Endothelial cell (in vitro differentiated cells): ENCODE results near the gene ENAM. TPM values are rescaled to one million over a fixed set of nuclear protein-coding genes. Genes with fewer than 3 reads are reported as not detected.
A peak's percentile ranks its signal among the peaks of the same experiment; 100 is the strongest.

Experiments used
- DNase-seq: peaks from one replicate; pipeline ENCODE4 v3.0.0; 2021; ENCODE audit warnings: low spot score
- H3K27ac Mint-ChIP-seq: one replicate; pipeline ENCODE4 v1.8.0; 2021; ENCODE audit warnings: mixed read lengths, inconsistent platforms; ENCODE audit not compliant: unreplicated experiment
- H3K27me3 Mint-ChIP-seq: one replicate; pipeline ENCODE4 v1.8.0; 2021; ENCODE audit warnings: mild to moderate bottlenecking, moderate library complexity, mixed read lengths, inconsistent platforms; ENCODE audit not compliant: unreplicated experiment
- H3K36me3 Mint-ChIP-seq: one replicate; pipeline ENCODE4 v1.8.0; 2021; ENCODE audit warnings: mild to moderate bottlenecking, low read depth, mixed read lengths, inconsistent platforms; ENCODE audit not compliant: unreplicated experiment
- H3K4me1 Mint-ChIP-seq: one replicate; pipeline ENCODE4 v1.8.0; 2021; ENCODE audit warnings: mild to moderate bottlenecking, mixed read lengths, inconsistent platforms; ENCODE audit not compliant: unreplicated experiment
- H3K4me3 Mint-ChIP-seq: one replicate; pipeline ENCODE4 v1.8.0; 2021; ENCODE audit warnings: mild to moderate bottlenecking, mixed read lengths, inconsistent platforms; ENCODE audit not compliant: unreplicated experiment
- H3K9me3 Mint-ChIP-seq: one replicate; pipeline ENCODE4 v1.8.0; 2021; ENCODE audit warnings: mixed read lengths, inconsistent platforms; ENCODE audit not compliant: unreplicated experiment
- CTCF ChIP-seq: fragments of 200-600 bp; sonication (generic); IDR thresholded peaks from one replicate; pipeline ENCODE4 v1.5.0; 2021; ENCODE audit warnings: antibody characterized with exemption; ENCODE audit not compliant: unreplicated experiment
- total RNA-seq: library from RNA; stranded (reverse); fragmentation: NEBNext Ultra II Directional; extraction: Animal tissue kit (Norgen Biotek cat#: 25700); gene quantifications from one replicate; pipeline ENCODE4 v1.2.1, GENCODE V29; 2021; ENCODE audit not compliant: unreplicated experiment

Gene ENAM
- total RNA-seq, 1 donor from 2014 or later = 0.18 TPM

- H3K27ac Mint-ChIP-seq = no peak within 1 kb of the TSS
- DNase-seq = no peak
- no peak within 1 kb of the TSS for H3K4me3 Mint-ChIP-seq
- H3K27me3 Mint-ChIP-seq = no peaks in the 10 kb centered on the region
- no peaks in the 10 kb centered on the region for H3K9me3 Mint-ChIP-seq
- TF ChIP-seq CTCF = no peak
- no peaks in the 10 kb centered on the region for H3K36me3 Mint-ChIP-seq
- no peaks in the 10 kb centered on the region for H3K4me1 Mint-ChIP-seq
Observed at GRCh38 chr4:70591955-70592582, 36.5 kb upstream of the ENAM start, which contains the start of gene AMBN. AMBN (plus strand) TSS chr4:70592256; CDS start chr4:70592359, 103 bp downstream.

GRCh38 chr4:70594196-70594595 is 34.3 kb upstream of the ENAM start:
- DNase-seq = no peak
- Mint-ChIP-seq H3K27me3 (no peaks in the 10 kb centered on the region), H3K9me3 (no peaks in the 10 kb centered on the region), H3K36me3 (no peaks in the 10 kb centered on the region), H3K4me1 (no peaks in the 10 kb centered on the region), H3K27ac (no peak overlapping the region), H3K4me3 (no peak overlapping the region)
- TF ChIP-seq CTCF = no peak

GRCh38 chr4:70600305-70600704 is 28.2 kb upstream of the ENAM start:
- peaks cover 6% of the 10 kb centered on the region for H3K4me1 Mint-ChIP-seq
- no peak overlapping the region for H3K4me3 Mint-ChIP-seq
- no peak for TF ChIP-seq CTCF
- H3K27me3 Mint-ChIP-seq = no peaks in the 10 kb centered on the region
- no peak overlapping the region for H3K27ac Mint-ChIP-seq
- no peaks in the 10 kb centered on the region for H3K9me3 Mint-ChIP-seq
- no peaks in the 10 kb centered on the region for H3K36me3 Mint-ChIP-seq
- no peak for DNase-seq

GRCh38 chr4:70600977-70601376 is 27.6 kb upstream of the ENAM start:
- H3K4me1 Mint-ChIP-seq = peaks cover 6% of the 10 kb centered on the region
- no peak overlapping the region for H3K27ac Mint-ChIP-seq
- H3K36me3 Mint-ChIP-seq = no peaks in the 10 kb centered on the region
- H3K4me3 Mint-ChIP-seq = no peak overlapping the region
- TF ChIP-seq CTCF = no peak
- H3K27me3 Mint-ChIP-seq = no peaks in the 10 kb centered on the region
- no peak for DNase-seq
- peaks cover 4% of the 10 kb centered on the region for H3K9me3 Mint-ChIP-seq

GRCh38 chr4:70601422-70602039 is 27.0 kb upstream of the ENAM start:
- TF ChIP-seq CTCF = peak; percentile 49
- H3K9me3 Mint-ChIP-seq = peaks cover 5% of the 10 kb centered on the region
- peaks cover 6% of the 10 kb centered on the region for H3K4me1 Mint-ChIP-seq
- no peak overlapping the region for H3K4me3 Mint-ChIP-seq
- no peak overlapping the region for H3K27ac Mint-ChIP-seq
- peak; percentile 64 for DNase-seq
- H3K36me3 Mint-ChIP-seq = no peaks in the 10 kb centered on the region
- no peaks in the 10 kb centered on the region for H3K27me3 Mint-ChIP-seq
